ENCODE data around the gene CRHR2.

CRHR2 gene

DNA sequence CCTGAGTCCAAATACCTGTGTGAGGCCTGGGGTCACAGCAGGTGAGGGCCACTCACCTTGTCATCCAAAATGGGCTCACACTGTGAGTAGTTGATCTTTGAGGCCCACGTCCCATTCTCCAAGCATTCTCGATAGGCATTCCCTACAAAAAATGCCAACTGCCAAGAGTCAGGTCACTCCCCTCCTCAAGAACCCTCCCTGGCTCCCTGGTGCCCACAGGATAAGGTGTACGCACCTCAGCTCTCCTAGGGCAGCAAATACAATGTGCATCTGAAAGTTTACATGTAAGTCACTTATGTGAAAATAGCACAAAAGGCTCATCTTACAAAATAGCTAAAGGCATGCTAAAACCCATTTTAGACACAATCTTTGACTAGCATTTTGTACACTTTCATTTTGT is 15.1 kb downstream of the CRHR2 start:
- Histone ChIP-seq H3K4me3 (ENCODE audit: low read depth, low read length) (no peak overlapping the region), H3K36me3 (ENCODE audit: control insufficient read depth in 2 of 2, insufficient read depth in 1 of 2, low read length in 2 of 2) (no peaks in the 10 kb centered on the region), H3K27ac (ENCODE audit: extremely low read depth, low read depth, low read length) (no peak overlapping the region), H3K4me1 (ENCODE audit: control insufficient read depth, insufficient read depth, low read length) (no peaks in the 10 kb centered on the region), H3K9me3 (ENCODE audit: control insufficient read depth, insufficient read depth, low read depth, low read length) (no peaks in the 10 kb centered on the region)
- TF ChIP-seq ZNF16 (tag by site-specific recombination; IDR thresholded peaks at IDR 0.05; ENCODE audit: low read depth) (peak; percentile 55; the same call in 1 of the 2 replicates), ZNF792 (tag by site-specific recombination; IDR thresholded peaks at IDR 0.05) (no peak), ZNF561 (tag by site-specific recombination; IDR thresholded peaks at IDR 0.05; ENCODE audit: borderline replicate concordance) (no peak)
- CTCF ChIA-PET: interaction anchor here (0.8 kb wide), 1 partner anchor 271 kb away, joined by 3 read pairs; no protein-coding TSS in a partner anchor
- POLR2A ChIA-PET: no interaction called here

DNA sequence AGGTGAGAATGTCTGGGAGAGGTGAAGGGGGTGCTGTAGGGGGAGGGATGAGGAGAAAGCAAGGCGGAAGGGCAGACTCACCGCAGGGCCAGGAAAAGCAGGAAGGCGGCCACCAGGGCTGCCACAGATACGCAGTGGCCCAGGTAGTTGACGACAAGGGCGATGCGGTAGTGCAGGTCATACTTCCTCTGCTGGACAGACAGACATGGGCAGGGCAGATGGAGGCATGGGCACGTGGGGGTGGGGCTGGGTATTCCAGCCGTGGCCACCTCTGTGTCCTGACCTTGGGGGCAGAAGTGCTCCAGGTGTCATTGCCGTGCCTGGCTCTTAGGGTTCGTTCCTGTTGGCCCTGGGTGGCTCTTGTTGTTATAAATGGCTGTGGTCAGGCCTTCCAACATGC is 16.8 kb downstream of the CRHR2 start:
- TF ChIP-seq ZNF544 (tag by site-specific recombination; IDR thresholded peaks at IDR 0.05): no peak
- H3K27ac ChIP-seq (ENCODE audit: extremely low read depth, low read depth, low read length): no peak overlapping the region
- no peaks in the 10 kb centered on the region for H3K36me3 ChIP-seq (ENCODE audit: control insufficient read depth in 2 of 2, insufficient read depth in 1 of 2, low read length in 2 of 2)
- no peak overlapping the region for H3K4me3 ChIP-seq (ENCODE audit: low read depth, low read length)
- ChIA-PET POLR2A (no interaction called here), CTCF (interaction anchor here (1.1 kb wide), 1 partner anchor 75 kb away, joined by 6 read pairs; no protein-coding TSS in a partner anchor)
- H3K4me1 ChIP-seq (ENCODE audit: control insufficient read depth, insufficient read depth, low read length): no peaks in the 10 kb centered on the region
- no peaks in the 10 kb centered on the region for H3K9me3 ChIP-seq (ENCODE audit: control insufficient read depth, insufficient read depth, low read depth, low read length)

DNA sequence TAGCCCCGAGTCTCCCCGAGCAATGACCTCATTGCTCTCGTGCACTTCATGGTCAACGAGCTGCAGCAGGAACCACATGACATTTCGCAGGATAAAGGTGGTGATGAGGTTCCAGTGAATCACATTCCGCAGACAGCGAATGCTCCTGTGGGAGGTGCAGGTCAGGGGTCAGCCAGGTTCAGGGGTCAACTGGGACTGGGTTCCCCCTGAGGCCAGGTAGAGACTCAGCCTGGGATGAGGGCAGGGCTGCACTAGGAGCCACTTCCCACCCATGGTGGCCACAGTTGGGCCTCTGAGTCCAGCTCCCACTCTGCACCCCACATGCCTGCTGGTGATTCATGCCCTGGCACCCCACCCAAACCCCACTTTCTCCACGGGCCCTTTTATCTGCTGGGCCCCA is 17.2 kb downstream of the CRHR2 start:
- no peak for TF ChIP-seq TCF7L2 (IDR thresholded peaks at IDR 0.05; ENCODE audit: borderline replicate concordance, low read depth, low read length)
- no peak for TF ChIP-seq SP2 (tag by site-specific recombination; IDR thresholded peaks at IDR 0.05)
- no peak for TF ChIP-seq ZNF239 (tag by site-specific recombination; IDR thresholded peaks at IDR 0.05)
- TF ChIP-seq ZNF280C (tag by site-specific recombination; IDR thresholded peaks at IDR 0.05): no peak
- TF ChIP-seq ZNF274 (IDR thresholded peaks at IDR 0.05; ENCODE audit: low read length): no peak
- TF ChIP-seq ZNF274 (tag by site-specific recombination; IDR thresholded peaks at IDR 0.05; ENCODE audit: borderline replicate concordance): no peak
- no peak for TF ChIP-seq ZNF600 (tag by site-specific recombination; IDR thresholded peaks at IDR 0.05)
- TF ChIP-seq ZNF660 (tag by site-specific recombination; IDR thresholded peaks at IDR 0.05): no peak
- CTCF ChIA-PET: interaction anchor here (1.1 kb wide), 1 partner anchor 75 kb away, joined by 6 read pairs; no protein-coding TSS in a partner anchor
- Histone ChIP-seq H3K9me3 (ENCODE audit: control insufficient read depth, insufficient read depth, low read depth, low read length) (no peaks in the 10 kb centered on the region), H3K4me3 (ENCODE audit: low read depth, low read length) (no peak overlapping the region), H3K4me1 (ENCODE audit: control insufficient read depth, insufficient read depth, low read length) (no peaks in the 10 kb centered on the region), H3K27ac (ENCODE audit: extremely low read depth, low read depth, low read length) (no peak overlapping the region), H3K36me3 (ENCODE audit: control insufficient read depth in 2 of 2, insufficient read depth in 1 of 2, low read length in 2 of 2) (no peaks in the 10 kb centered on the region)
- POLR2A ChIA-PET: interaction anchor here (0.5 to 1.5 kb wide), 2 partner anchors 11 to 169 kb away, joined by 3 to 4 read pairs; no protein-coding TSS in a partner anchor

- no peaks in the 10 kb centered on the region for H3K36me3 ChIP-seq (ENCODE audit: control insufficient read depth in 2 of 2, insufficient read depth in 1 of 2, low read length in 2 of 2)
- no peaks in the 10 kb centered on the region for H3K9me3 ChIP-seq (ENCODE audit: control insufficient read depth, insufficient read depth, low read depth, low read length)
- ChIA-PET CTCF (interaction anchor here (0.6 to 1.1 kb wide), 4 partner anchors 16 to 76 kb away, joined by 3 to 6 read pairs (median 3); no protein-coding TSS in a partner anchor), POLR2A (interaction anchor here (0.5 to 1.5 kb wide), 2 partner anchors 10 to 169 kb away, joined by 3 to 4 read pairs; no protein-coding TSS in a partner anchor)
- TF ChIP-seq GLIS1 (tag by site-specific recombination; IDR thresholded peaks at IDR 0.05) (no peak), MYNN (tag by site-specific recombination; IDR thresholded peaks at IDR 0.05; ENCODE audit: borderline replicate concordance) (no peak), ZNF292 (tag by site-specific recombination; IDR thresholded peaks at IDR 0.05; ENCODE audit: borderline replicate concordance, low read depth) (no peak), ZNF174 (tag by site-specific recombination; IDR thresholded peaks at IDR 0.05) (no peak), ZBTB1 (tag by site-specific recombination; IDR thresholded peaks at IDR 0.05) (no peak)
- no peak overlapping the region for H3K4me3 ChIP-seq (ENCODE audit: low read depth, low read length)
- H3K27ac ChIP-seq (ENCODE audit: extremely low read depth, low read depth, low read length): no peak overlapping the region
- no peaks in the 10 kb centered on the region for H3K4me1 ChIP-seq (ENCODE audit: control insufficient read depth, insufficient read depth, low read length)
These were observed 17.9 kb downstream of the CRHR2 start for GRCh38 chr7:30664184-30664885.

Data from HEK293 (cell line).